SU-DHL-6 (cell line): Measurements from ENCODE around the gene SH3RF2.

Experiments
- CTCF ChIP-seq: fragments of 200-600 bp; sonication (generic); IDR thresholded peaks from one replicate; pipeline ENCODE4 v1.5.1; 2017; ENCODE audit warnings: antibody characterized with exemption, mild to moderate bottlenecking, low read length, moderate library complexity; ENCODE audit not compliant: insufficient read depth, poor library complexity, severe bottlenecking
- EZH2phosphoT487 ChIP-seq: fragments of 200-600 bp; sonication (generic), shearing (Covaris generic); conservative IDR thresholded peaks from 2 replicates; pipeline ENCODE4 v1.6.1; 2018; ENCODE audit warnings: mild to moderate bottlenecking, antibody characterized with exemption, low read length, moderate library complexity, mixed read lengths

GRCh38 chr5:145911164-145911563 lies 25.2 kb upstream of the SH3RF2 start:
- no peak for TF ChIP-seq CTCF
- TF ChIP-seq EZH2phosphoT487, result no peak
